Esophagus squamous epithelium (tissue), 4 donors: ENCODE measurements around the gene EMILIN2.

Experiments
- POLR2A ChIP-seq, 4 donors: fragments of 450-650 bp; IDR thresholded peaks; one replicate each; pipeline ENCODE4 v1.6.1; 2017; ENCODE audit warnings: antibody characterized with exemption in 4 of 4, mild to moderate bottlenecking in 4 of 4, moderate library complexity in 3 of 4
- TF ChIP-seq, protein P1 (sequence below), 6 experiments: fragments of 450-650 bp in 4 of 6; fragments of 200-600 bp in 2 of 6; sonication (generic) in 2 of 6; IDR thresholded peaks; one replicate each; pipeline ENCODE4 v1.5.1; 2016 to 2019; ENCODE audit warnings: antibody characterized with exemption in 6 of 6, mild to moderate bottlenecking in 4 of 6, moderate library complexity in 4 of 6

DNA sequence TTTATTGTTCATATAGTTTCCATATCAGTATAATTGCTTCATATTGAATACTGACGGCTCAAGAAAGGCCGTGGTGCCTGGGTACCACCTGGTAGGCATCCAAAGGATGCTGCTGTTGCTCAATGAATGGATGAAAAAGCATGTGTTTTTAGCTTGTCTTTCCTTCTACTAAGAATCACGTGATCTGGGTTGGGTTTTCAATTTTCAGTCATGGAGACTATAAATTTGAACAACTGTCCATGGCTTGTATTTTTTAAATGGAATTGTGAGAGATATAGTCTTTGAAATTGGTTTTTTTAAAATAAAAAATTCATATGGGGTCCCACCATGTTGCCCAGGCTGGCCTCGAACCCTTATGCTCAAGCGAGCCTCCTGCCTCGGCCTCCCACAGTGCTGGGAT lies 25.3 kb downstream of the EMILIN2 start:
- TF ChIP-seq, protein P1, sequence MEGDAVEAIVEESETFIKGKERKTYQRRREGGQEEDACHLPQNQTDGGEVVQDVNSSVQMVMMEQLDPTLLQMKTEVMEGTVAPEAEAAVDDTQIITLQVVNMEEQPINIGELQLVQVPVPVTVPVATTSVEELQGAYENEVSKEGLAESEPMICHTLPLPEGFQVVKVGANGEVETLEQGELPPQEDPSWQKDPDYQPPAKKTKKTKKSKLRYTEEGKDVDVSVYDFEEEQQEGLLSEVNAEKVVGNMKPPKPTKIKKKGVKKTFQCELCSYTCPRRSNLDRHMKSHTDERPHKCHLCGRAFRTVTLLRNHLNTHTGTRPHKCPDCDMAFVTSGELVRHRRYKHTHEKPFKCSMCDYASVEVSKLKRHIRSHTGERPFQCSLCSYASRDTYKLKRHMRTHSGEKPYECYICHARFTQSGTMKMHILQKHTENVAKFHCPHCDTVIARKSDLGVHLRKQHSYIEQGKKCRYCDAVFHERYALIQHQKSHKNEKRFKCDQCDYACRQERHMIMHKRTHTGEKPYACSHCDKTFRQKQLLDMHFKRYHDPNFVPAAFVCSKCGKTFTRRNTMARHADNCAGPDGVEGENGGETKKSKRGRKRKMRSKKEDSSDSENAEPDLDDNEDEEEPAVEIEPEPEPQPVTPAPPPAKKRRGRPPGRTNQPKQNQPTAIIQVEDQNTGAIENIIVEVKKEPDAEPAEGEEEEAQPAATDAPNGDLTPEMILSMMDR (IDR thresholded peaks at IDR 0.05): no peak
- TF ChIP-seq POLR2A (IDR thresholded peaks at IDR 0.05): no peak
